Glomerular endothelial cell (primary cell): ENCODE data around the gene C1QTNF9. TPM values are rescaled to one million over a fixed set of nuclear protein-coding genes. Genes with fewer than 3 reads are reported as not detected.
"Not testable (repeated sequence)": the region's sequence is repeated elsewhere in the genome, so short reads cannot be mapped to it uniquely, and the experiment has no call there.

Experiments
- DNase-seq: peaks from one replicate; pipeline ENCODE4 v3.0.0-alpha.2; 2011; ENCODE audit warnings: low read depth, low spot score; ENCODE audit errors: extremely low read depth
- total RNA-seq: library from RNA; depleted of rRNA; stranded (reverse); fragments of >200 nt; gene quantifications from 2 replicates; pipeline ENCODE4 v1.2.3, GENCODE V29; 2015

The C1QTNF9 gene
- not detected in 2 replicates for total RNA-seq

- DNase-seq = not testable (repeated sequence)
These were observed at the start of gene C1QTNF9 for GRCh38 chr13:24309300-24309699. C1QTNF9 (plus strand) TSS chr13:24309580; CDS start chr13:24316004, 6,424 bp downstream.

GRCh38 chr13:24261566-24261965 is 47.8 kb upstream of the C1QTNF9 start:
- DNase-seq = no peak

- DNase-seq = no peak
These were observed 45.7 kb upstream of the C1QTNF9 start for GRCh38 chr13:24263632-24264031.

GRCh38 chr13:24264976-24265375 is 44.4 kb upstream of the C1QTNF9 start:
- no peak for DNase-seq

GRCh38 chr13:24265453-24265852 is 43.9 kb upstream of the C1QTNF9 start:
- no peak for DNase-seq

GRCh38 chr13:24267274-24267673 is 42.1 kb upstream of the C1QTNF9 start:
- no peak for DNase-seq

- DNase-seq = no peak
These were observed 41.6 kb upstream of the C1QTNF9 start for GRCh38 chr13:24267801-24268200.

- DNase-seq = no peak
These were observed 39.6 kb upstream of the C1QTNF9 start for GRCh38 chr13:24269821-24270220.

GRCh38 chr13:24270639-24271141 is 38.7 kb upstream of the C1QTNF9 start:
- DNase-seq = no peak

GRCh38 chr13:24271231-24271600 is 38.2 kb upstream of the C1QTNF9 start:
- no peak for DNase-seq

- no peak for DNase-seq
These were observed 37.6 kb upstream of the C1QTNF9 start for GRCh38 chr13:24271601-24272451.

- no peak for DNase-seq
These were observed 36.8 kb upstream of the C1QTNF9 start for GRCh38 chr13:24272452-24273161.

GRCh38 chr13:24273926-24274325 is 35.5 kb upstream of the C1QTNF9 start:
- DNase-seq = no peak

- no peak for DNase-seq
These were observed 34.8 kb upstream of the C1QTNF9 start for GRCh38 chr13:24274452-24275021.

GRCh38 chr13:24275041-24275440 is 34.3 kb upstream of the C1QTNF9 start:
- DNase-seq = no peak

- DNase-seq = no peak
These were observed 33.1 kb upstream of the C1QTNF9 start for GRCh38 chr13:24276306-24276705.

- no peak for DNase-seq
These were observed 32.5 kb upstream of the C1QTNF9 start for GRCh38 chr13:24276861-24277260.

GRCh38 chr13:24277761-24278160 is 31.6 kb upstream of the C1QTNF9 start:
- DNase-seq = no peak

GRCh38 chr13:24279327-24280110 is 29.9 kb upstream of the C1QTNF9 start:
- no peak for DNase-seq

GRCh38 chr13:24280720-24281119 is 28.7 kb upstream of the C1QTNF9 start:
- no peak for DNase-seq
